HG03103 (cell line): Measurements from ENCODE around the gene NCAM2.

ENCODE experiments used
- ATAC-seq: cut with Tn5 transposase; IDR thresholded peaks from one replicate; pipeline ENCODE4 v1.9.1; 2021; ENCODE audit warnings: low read depth; ENCODE audit not compliant: unreplicated experiment

NCAM2 gene

DNA sequence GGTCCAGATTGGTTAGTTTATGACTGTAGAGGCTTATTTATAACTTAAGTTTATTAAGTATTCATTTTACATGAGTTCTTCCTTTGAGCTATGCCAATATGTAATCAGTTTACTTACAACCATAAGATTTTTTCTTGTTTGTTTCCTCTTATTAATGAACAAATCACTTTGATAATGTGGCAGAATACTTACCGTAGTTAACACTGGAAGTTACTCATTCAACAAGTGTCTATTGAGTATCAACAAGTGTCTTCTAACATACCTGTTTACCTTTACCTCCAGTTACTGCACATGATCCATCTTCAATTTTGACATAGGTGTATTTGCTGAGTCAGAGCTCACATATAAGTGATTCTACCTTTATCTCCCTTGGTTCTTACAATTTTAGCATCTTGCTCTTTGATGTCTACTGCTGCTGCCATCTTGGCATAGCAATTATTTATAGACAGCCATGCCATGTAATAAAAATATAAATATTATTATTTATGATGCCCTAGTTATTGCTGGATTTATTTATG, 205.7 kb downstream of the NCAM2 start:
- ATAC-seq: no peak

DNA sequence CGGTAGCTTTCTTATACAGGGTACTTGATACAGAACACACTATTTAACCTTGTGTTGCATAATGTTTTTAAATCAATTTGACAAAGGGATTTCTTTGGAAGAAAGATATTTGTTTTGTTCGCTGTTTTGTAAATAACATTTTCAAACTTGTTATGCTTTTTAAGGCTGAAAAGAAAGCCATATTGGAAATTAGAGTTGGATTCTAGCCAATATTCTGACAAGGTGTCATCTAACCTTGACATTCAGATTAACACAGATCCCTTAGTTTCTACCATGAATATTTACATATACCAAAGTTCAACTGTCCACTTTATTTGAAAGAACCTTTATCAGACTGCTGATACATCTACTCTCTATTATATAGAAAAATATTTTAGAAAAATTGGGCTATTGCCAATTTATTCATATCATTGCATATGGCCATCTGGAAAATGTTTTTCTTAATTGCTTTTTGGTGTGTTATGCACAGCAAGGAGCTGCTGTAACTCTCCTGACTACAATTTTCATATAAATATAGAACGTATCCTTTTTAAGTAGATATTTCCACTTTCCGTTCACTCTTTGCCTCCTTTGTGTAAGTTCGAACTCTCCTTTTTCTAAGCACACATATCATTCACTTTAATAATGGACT, 206.3 kb downstream of the NCAM2 start:
- no peak for ATAC-seq

DNA sequence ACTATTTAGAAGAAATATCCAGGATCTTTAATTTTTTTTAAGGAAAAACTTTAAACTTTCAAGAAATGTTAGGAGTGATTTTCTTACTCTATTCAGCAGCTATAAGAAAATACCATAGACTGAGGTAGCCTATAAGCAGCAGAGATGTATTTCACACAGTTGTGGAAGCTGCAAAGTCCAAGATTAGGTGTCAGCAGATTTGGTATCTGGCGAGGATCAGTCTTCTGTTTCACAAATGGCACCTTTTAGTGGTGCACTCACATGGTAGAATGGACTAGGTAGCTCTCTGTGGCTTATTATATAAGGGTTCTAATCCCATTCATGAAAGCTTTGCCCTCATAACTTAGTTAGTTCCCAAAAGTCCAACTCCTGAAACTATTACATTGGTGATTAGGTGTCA, 207.4 kb downstream of the NCAM2 start:
- no peak for ATAC-seq

DNA sequence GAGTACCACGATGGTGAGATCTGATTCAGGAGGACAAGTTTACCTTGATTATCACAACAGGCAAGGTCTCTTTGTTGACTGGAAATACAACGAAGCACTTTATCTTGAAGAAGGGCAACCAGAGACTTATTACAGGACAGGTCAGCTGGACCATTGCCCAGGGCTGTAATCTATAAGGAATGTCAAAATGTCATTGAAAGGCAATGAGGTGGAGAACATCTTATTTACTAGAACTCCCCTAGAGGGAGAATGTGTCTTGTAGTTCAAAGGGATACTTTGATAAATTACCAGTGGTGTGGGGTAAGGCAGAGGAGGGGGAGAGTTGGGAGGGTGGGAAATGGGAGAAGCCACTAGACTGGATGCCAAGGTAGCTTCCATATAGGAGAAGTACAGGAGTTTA, 212.3 kb downstream of the NCAM2 start:
- no peak for ATAC-seq

DNA sequence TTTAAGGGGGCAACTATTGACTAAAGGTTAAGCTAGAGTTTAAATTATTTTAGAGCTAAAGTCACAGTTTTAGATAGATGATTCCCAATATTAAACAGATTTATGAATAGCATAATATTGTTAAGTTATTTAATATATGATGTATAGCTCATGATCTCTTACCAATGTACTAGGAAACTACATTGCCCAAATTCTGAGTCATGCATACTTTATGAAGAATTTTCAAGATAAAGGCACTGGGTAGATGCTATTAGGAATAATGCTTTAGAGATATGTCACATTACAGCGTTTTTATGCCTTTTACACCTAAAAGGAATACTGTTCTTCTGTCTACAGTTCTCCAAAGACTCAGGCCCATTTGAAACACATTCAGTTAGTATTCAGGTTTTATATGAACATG, 215.1 kb downstream of the NCAM2 start:
- ATAC-seq: no peak

DNA sequence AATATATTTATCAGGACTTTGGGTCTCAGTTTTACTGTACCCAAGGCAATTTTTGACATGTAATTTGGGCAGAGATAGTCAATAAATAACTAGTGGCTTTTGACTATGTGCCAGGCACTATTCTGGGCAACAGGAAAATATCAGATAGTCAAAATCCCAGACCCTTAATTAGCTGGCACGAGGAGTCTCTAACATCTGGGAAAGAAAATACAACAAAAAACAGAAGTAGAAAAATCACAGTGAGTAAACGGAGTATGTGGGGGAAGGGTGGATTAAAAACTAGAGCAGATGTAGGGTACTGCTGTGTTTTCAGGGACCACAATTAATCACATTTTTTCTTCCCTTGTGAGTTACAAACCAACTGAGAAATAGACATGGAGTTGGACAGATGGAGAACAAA, 217.8 kb downstream of the NCAM2 start:
- no peak for ATAC-seq

DNA sequence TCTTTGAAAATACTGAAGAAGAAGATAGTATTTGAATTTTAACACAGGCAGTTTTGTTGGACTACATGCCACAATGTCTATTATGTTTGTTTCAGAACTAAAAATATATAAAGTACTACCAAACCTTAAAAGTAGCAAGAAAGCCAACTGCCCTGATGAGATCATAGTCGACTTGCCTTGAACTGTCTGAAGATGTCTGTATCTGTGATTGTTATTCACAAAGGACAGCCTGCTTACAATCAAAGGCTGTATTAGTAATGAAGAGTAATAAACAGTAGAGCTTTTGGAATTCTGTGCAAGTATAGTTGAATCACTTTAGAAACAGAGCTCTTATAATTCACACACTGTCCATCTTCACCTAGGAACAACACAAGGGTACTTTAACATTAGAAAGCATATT, 228.3 kb downstream of the NCAM2 start:
- no peak for ATAC-seq

DNA sequence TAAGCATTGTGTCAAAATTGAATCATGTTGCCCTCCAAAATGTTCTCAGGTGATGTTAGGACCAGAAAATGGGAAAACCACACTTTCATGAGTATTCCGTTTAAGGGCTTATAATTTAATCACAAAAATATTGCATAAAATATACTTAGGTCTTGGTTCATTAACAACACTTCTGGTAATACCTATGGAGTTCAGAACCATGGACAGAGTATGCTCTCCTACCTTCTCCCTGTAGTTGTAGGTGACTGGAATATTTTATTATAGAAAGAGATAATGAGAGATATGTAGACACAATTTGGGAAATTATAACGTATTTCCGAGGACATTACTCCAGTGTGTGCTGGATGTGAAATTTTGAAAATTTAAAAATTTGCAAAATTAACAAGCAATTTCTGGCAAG, 232.5 kb downstream of the NCAM2 start:
- no peak for ATAC-seq

DNA sequence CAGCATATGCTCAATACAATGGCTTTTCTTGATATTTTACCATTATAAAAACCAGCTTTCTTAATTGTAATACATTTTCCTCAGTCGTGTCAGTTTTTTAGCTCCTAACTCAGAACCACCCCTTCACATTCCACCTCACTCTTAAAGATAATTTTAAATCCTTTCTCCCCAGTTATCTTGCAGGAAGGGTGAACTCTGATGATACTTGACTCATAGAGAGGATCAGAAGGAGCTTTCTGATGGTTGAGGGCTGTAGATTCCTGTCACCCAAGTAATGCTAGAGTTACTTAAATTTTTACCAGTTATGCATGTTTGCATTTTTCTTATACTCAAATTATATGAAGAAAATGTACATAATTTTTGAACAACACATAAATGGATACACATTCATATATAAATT, 233.7 kb downstream of the NCAM2 start:
- no peak for ATAC-seq

DNA sequence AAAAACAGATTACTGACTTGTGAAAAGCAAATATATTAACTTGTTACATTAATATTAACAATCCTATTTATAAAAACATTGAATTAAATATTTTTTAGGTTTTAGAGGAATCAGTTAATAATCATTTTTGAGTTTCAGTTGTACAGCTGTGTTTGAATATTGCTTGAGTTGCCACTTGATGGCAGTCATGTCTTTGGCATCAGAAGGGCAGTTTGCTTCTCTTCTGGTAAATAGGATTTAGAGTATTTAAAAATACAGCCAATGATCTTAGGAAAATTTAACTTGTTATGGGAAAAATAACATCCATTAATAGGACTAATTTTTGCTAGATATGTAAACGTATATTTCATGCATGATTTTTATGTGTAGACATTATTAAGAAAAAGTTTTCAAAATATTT, 234.1 kb downstream of the NCAM2 start:
- no peak for ATAC-seq

DNA sequence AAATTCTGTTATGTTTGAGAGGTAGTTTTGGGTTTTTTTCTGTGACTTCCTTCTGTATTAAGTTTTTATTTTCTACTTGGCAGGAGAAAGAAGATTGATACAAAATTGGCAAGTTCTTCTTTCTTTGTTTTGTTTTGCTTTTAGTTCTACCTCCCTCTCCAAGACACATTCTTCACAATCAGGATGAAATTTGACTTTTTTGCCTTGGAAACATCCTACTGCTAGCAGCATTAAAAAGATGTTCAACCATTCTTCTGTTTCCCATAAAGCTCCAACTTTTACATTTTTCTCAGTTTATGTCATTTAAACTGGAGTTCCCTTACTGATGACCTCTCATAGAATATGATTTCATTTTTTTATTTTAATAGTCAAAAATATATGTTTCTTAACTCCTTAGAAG, 234.8 kb downstream of the NCAM2 start:
- ATAC-seq: no peak

DNA sequence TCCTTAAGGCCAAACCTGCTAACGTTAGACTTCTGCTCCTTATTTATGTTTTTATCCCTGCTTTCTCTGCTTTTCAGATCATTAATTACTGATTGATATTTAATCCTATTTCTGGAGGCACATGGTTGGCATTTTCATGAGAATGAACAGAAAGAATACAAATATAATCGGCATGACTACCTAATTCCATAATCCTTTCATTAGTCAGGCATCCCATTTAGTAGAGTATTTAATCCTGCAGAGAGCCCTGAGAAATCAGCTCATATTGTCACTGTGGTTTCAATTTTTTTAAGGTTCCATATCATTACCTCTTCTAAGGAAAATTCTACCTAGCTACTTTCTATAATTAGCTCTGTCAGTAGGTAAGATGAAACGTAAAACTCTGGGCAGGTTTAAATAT, 238.8 kb downstream of the NCAM2 start:
- ATAC-seq: no peak

DNA sequence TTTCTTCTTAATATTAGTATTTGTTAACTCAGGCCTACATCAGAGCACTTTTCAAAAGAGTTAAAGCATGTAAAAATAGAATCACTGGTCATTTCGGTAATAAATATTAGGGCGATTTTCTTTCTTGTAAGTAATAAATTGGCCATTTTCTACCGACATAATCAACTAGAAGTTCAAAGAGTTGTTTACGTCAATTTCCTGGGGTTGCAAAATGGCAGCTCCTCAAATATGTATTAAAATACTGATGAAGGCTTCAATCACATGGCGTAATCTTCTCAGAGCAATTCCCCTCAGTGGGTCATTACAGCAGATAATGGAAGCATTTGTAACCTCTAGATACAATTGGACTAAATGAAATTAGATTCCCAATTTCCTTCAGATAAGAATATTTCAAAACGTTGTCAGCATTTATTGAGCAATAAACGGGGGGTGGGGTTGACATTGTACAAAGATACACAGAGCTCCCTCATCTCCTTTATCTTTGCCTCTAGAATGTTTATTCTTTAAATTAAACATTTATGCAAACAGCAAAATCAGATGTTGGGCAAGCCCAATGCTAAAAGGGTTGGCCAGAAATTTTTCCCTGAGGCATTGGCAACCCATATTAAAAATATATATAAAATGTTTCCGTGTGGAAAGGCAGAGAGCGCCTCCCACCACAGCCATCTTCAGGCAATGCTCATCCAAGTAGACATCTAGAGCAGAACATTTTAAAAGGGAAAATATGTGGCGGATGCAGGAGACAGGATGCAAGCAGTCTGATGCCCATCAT, 240.6 kb downstream of the NCAM2 start:
- ATAC-seq: no peak

DNA sequence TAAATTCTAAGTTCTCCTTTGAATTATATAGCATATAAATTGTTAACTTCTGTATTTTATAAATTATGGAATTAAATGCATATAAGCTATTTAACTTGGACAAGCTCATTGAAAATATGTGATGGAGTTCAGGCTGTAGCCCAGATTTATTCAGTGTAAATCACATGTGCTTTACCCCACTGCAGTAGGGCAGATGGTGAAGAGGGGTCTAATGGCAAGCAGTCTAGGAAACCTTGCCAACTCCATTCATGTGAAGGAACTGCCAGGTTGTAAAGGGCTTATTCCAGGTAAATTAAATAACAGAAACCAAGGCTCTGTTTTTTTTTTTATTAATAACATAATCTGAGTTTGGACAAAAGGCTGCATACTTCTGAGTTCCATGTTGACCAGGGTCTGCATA, 243.2 kb downstream of the NCAM2 start:
- ATAC-seq: no peak

DNA sequence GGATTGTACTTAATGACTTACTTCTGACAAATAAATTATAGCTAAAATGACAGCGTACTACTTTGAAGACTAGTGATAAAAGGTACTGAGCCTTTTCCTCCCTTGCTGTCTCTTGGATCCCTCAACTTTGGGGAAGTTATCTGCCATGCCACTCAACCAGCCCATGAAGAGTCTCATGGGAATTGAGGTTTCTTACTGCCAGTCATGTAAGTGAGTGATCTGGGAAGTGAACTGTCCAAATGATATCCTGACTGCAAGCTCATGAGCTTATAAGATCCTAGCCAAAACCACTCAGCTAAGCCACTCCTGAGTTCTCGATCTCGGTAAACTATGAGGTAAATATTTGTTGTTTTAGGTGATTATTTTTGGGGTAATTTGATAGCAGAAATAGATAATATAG, 247.8 kb downstream of the NCAM2 start:
- no peak for ATAC-seq

DNA sequence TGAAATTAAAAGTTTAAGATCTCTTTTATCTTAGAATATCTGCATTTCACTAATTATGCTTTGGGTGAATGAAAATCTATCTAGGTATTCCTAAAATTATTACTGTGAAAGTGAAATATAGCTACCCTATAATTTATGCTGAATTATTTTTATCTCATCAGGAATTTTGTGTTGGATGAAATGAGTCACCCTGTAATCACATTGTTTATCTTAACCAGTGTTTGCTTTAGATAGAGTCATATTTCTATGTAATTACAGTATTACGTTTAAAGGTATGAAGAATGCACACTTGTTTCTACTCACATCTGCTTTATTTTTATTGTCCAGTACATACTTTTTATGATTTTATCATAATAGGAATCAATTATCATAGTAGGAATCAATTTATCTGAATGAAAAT, 249.2 kb downstream of the NCAM2 start:
- no peak for ATAC-seq

DNA sequence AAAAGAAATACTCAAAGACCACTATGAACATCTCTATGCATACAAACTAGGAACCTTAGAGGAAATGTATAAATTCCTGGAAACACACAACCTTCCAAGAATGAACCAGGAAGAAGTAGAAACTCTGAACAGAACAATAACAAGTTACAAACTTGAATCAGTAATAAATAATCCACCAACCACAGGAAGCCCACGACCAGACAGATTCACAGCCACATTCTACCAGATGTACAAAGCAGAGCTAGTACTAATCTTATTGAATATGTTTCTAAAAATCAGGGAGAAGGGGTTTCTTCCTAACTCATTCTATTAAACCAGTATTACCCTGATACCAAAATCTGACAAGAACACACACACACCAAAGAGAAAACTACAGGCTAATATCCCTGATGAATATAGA, 263.8 kb downstream of the NCAM2 start:
- no peak for ATAC-seq

DNA sequence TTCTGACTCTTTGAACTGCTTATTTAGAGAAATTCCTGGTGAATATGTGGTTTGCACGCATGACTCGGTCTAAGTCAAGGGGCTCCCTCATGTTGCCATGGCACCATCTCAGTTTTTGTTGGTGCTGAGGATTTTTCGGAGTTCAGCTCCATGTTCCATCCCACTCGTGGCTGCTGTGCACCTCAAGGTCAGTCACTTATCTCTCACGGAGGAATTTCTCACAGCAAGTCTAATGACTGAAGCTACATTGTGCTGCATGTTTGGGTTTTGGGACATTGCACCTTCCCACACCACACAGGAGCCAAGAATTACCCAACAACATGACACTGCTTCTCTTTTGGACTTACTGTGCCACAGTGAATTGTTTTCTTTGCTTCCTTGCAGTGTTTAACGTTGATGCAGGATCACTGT, 269.9 kb downstream of the NCAM2 start:
- ATAC-seq: no peak

DNA sequence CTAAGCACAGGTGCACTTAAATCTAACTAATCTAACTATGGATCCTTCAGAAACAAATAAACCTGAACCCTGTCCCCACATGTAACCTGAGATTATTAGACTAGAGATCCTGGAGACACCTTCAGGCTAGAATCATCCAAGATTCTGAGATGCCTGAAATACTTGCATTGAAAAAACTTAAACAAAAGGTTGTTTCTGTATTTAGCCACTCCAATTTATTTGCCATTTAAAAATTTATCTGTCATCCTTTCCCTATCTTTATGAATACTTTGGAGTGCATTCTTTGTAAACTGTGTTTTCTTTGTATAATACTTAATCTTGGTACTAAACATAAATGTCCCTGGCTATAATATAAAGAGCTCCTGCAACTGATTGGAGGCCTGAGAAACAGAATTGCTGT, 270.7 kb downstream of the NCAM2 start:
- no peak for ATAC-seq

DNA sequence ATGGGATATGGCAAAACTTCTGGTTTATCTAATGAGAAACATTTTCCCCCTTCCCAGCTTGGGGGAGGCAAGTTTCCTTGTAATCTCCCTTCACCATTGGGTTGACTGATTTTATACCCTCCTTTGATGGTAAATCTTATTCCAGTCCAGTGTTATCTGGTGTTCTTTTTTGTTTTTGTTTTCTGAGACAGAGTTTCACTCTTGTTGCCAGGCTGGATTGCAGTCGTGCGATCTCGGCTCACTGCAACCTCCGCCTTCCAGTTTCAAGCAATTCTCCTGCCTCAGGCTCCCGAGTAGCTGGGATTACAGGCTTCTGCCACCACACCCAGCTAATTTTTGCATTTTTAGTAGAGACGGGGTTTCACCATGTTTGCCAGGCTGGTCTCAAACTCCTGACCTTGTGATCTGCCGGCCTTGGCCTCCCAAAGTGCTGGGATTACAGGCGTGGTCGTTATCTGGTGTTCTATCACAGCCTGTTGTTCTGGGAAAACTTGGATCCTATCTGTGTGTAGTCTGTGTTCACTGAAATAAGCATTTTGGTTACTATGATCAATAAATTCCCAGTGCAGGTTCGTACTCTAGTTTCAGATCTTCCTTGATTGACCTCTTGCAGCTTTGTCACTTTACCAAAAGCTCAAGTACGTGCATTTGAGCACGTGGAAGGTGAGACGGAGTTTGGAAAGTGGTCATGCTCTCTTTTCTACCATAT, 281.1 kb downstream of the NCAM2 start:
- no peak for ATAC-seq

DNA sequence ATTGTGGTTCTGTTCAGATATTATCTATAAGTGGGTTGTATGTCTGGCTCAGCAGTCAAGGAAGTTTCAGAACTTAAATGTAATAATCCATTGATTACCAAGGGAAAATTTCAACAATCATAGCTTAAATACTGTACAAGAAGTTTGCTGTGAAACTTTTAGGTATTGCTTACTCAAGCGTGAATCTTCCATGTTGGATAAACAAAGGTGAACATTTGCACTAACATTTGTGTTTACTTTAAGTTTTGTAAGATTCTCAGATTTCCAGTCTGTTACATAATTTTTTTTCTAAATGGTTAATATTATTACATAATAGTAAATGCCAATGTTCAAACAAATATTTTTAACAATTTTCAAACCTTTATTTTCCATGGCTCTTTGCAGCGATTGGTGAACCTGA, 285.6 kb downstream of the NCAM2 start:
- ATAC-seq: no peak
